Suprapubic skin (tissue), 4 donors: Measurements from ENCODE around the gene DOC2A.

Source experiments
- EP300 ChIP-seq: sonication (generic); formaldehyde crosslinking; IDR thresholded peaks from one replicate; pipeline ENCODE4 v1.6.1; 2017; ENCODE audit warnings: antibody characterized with exemption
- POLR2A ChIP-seq, 2 donors: fragments of 450-650 bp; IDR thresholded peaks; one replicate each; pipeline ENCODE4 v1.6.1; 2017; ENCODE audit warnings: antibody characterized with exemption in 2 of 2, mild to moderate bottlenecking in 2 of 2, moderate library complexity in 2 of 2
- POLR2AphosphoS5 ChIP-seq, 3 donors: sonication (generic); formaldehyde crosslinking; IDR thresholded peaks; one replicate each; pipeline ENCODE4 v1.6.1; 2017; ENCODE audit warnings: antibody characterized with exemption in 3 of 3
- TF ChIP-seq, protein P1 (sequence below), 2 donors: fragments of 200-600 bp in 1 of 2; fragments of 450-650 bp in 1 of 2; sonication (generic) in 1 of 2; IDR thresholded peaks; one replicate each; pipeline ENCODE4 v1.5.1; 2016 to 2019; ENCODE audit warnings: antibody characterized with exemption in 2 of 2, mild to moderate bottlenecking in 1 of 2, moderate library complexity in 1 of 2

DNA sequence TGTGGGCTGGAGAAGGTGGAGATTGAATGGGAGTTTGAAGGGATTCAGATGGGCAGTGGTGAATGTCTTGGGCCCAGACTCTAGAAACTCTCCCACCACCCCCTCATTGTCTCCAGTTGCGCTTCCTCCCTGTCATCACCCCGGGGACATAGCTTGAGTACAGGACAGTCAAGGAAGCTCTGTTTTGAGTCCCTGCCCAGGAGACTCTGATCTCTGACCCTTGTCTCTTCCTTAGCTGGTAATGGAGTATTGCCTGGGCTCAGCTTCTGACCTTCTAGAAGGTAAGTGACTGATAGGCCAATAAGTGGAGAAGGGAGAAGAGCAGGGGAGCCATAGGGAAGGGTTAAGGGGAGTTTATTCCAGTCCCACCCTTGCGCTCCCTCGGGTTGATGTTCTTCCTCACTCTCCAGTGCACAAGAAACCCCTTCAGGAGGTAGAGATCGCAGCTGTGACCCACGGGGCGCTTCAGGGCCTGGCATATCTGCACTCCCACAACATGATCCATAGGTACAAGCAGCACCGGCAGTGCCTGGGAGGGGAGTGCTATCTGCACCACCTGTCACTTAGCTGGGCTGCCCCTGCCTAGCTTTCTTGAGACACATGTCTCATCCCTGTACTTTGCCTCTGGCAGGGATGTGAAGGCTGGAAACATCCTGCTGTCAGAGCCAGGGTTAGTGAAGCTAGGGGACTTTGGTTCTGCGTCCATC, 32.1 kb downstream of the DOC2A start:
- TF ChIP-seq POLR2AphosphoS5 (IDR thresholded peaks at IDR 0.05) = no peak
- TF ChIP-seq, protein P1, sequence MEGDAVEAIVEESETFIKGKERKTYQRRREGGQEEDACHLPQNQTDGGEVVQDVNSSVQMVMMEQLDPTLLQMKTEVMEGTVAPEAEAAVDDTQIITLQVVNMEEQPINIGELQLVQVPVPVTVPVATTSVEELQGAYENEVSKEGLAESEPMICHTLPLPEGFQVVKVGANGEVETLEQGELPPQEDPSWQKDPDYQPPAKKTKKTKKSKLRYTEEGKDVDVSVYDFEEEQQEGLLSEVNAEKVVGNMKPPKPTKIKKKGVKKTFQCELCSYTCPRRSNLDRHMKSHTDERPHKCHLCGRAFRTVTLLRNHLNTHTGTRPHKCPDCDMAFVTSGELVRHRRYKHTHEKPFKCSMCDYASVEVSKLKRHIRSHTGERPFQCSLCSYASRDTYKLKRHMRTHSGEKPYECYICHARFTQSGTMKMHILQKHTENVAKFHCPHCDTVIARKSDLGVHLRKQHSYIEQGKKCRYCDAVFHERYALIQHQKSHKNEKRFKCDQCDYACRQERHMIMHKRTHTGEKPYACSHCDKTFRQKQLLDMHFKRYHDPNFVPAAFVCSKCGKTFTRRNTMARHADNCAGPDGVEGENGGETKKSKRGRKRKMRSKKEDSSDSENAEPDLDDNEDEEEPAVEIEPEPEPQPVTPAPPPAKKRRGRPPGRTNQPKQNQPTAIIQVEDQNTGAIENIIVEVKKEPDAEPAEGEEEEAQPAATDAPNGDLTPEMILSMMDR (IDR thresholded peaks at IDR 0.05) = no peak
- no peak for TF ChIP-seq POLR2A (IDR thresholded peaks at IDR 0.05)
- TF ChIP-seq EP300 = no peak
